HG03175 (cell line): ENCODE results near the gene MAP2K3.

Experiments
- ATAC-seq: cut with Tn5 transposase; IDR thresholded peaks from one replicate; pipeline ENCODE4 v1.9.1; 2021; ENCODE audit warnings: mild to moderate bottlenecking, moderate library complexity; ENCODE audit not compliant: unreplicated experiment

MAP2K3 gene

GRCh38 chr17:21284319-21285163, at the start of gene MAP2K3:
TSS of gene MAP2K3 (plus strand) at chr17:21284711. CDS start at chr17:21284921, 210 bp downstream.
- ATAC-seq, result peak; percentile 73

GRCh38 chr17:21235921-21236320, 48.6 kb upstream of the MAP2K3 start:
- ATAC-seq, result no peak

GRCh38 chr17:21239680-21240368, 44.7 kb upstream of the MAP2K3 start:
- ATAC-seq, result no peak

- ATAC-seq, result no peak
Measured at GRCh38 chr17:21240369-21241055, 44.0 kb upstream of the MAP2K3 start.

GRCh38 chr17:21241564-21241963, 42.9 kb upstream of the MAP2K3 start:
- no peak for ATAC-seq

- no peak for ATAC-seq
Measured at GRCh38 chr17:21242026-21242697, 42.3 kb upstream of the MAP2K3 start.

- no peak for ATAC-seq
Measured at GRCh38 chr17:21242780-21243515, 41.6 kb upstream of the MAP2K3 start.

GRCh38 chr17:21243516-21244303, 40.8 kb upstream of the MAP2K3 start:
- no peak for ATAC-seq

GRCh38 chr17:21245639-21246084, 38.8 kb upstream of the MAP2K3 start:
- no peak for ATAC-seq

GRCh38 chr17:21246698-21247097, 37.8 kb upstream of the MAP2K3 start:
- ATAC-seq, result no peak

- ATAC-seq, result no peak
Measured at GRCh38 chr17:21247552-21248258, 36.8 kb upstream of the MAP2K3 start.

GRCh38 chr17:21248500-21248899, 36.0 kb upstream of the MAP2K3 start:
- no peak for ATAC-seq

- no peak for ATAC-seq
Measured at GRCh38 chr17:21249086-21249795, 35.3 kb upstream of the MAP2K3 start.

- ATAC-seq, result no peak
Measured at GRCh38 chr17:21249920-21250703, 34.4 kb upstream of the MAP2K3 start.

GRCh38 chr17:21250854-21251253, 33.7 kb upstream of the MAP2K3 start:
- no peak for ATAC-seq

GRCh38 chr17:21251337-21252010, 33.0 kb upstream of the MAP2K3 start:
- ATAC-seq, result no peak

GRCh38 chr17:21252289-21252795, 32.2 kb upstream of the MAP2K3 start:
- no peak for ATAC-seq
